HEK293 (cell line): Measurements from ENCODE around the gene PIK3C2G.

ENCODE experiments used
- CTCF ChIA-PET: fragments of 350-600 bp; formaldehyde crosslinking; extraction: SDS; loops from one replicate; lab custom pipeline; 2021; ENCODE audit warnings: antibody characterized with exemption; lab: Yijun Ruan, JAX
- POLR2A ChIA-PET: fragments of 300-600 bp; formaldehyde crosslinking; extraction: SDS; loops from one replicate; lab custom pipeline; 2020; ENCODE audit warnings: antibody characterized with exemption, inconsistent platforms; lab: Yijun Ruan, JAX
- H3K27ac ChIP-seq: fragments of 200-500 bp; sonication (Bioruptor generic); 2 replicates; pipeline ENCODE4 v1.5.1; 2014; ENCODE audit warnings: low read depth, low read length, control low read depth, inconsistent platforms; ENCODE audit errors: extremely low read depth
- H3K36me3 ChIP-seq, 2 experiments: fragments of 200-500 bp in 1 of 2; sonication (Bioruptor generic) in 1 of 2; 1 replicate in 1 of 2; 2 replicates in 1 of 2; pipeline ENCODE4 v1.5.1; 2014 to 2017; ENCODE audit warnings: inconsistent platforms in 2 of 2, low read length in 2 of 2; ENCODE audit not compliant: control insufficient read depth in 2 of 2, insufficient read depth in 1 of 2
- H3K4me1 ChIP-seq: fragments of 200-500 bp; sonication (Bioruptor generic); 2 replicates; pipeline ENCODE4 v1.5.1; 2014; ENCODE audit warnings: mild to moderate bottlenecking, low read length, inconsistent platforms; ENCODE audit not compliant: control insufficient read depth, insufficient read depth
- H3K4me3 ChIP-seq: 2 replicates; pipeline ENCODE4 v1.5.1; 2011; ENCODE audit warnings: low read depth, mild to moderate bottlenecking, control low read depth, low read length, moderate library complexity
- H3K9me3 ChIP-seq: fragments of 200-500 bp; sonication (Bioruptor generic); 2 replicates; pipeline ENCODE4 v1.5.1; 2014; ENCODE audit warnings: low read depth, low read length, inconsistent platforms; ENCODE audit not compliant: control insufficient read depth, insufficient read depth
- FEZF1 ChIP-seq: fragments of 450-650 bp; formaldehyde crosslinking; IDR thresholded peaks from 2 replicates; pipeline ENCODE4 v1.5.1; 2016; ENCODE audit warnings: missing biosample characterization, missing genetic modification characterization
- GLI2 ChIP-seq: fragments of 450-650 bp; formaldehyde crosslinking; IDR thresholded peaks from 2 replicates; pipeline ENCODE4; 2017; ENCODE audit warnings: missing biosample characterization, missing genetic modification characterization, low read depth, borderline replicate concordance
- GLIS1 ChIP-seq: fragments of 450-650 bp; formaldehyde crosslinking; IDR thresholded peaks from 2 replicates; pipeline ENCODE4 v1.5.1; 2016; ENCODE audit warnings: missing biosample characterization, missing genetic modification characterization
- KLF10 ChIP-seq: fragments of 450-650 bp; IDR thresholded peaks from 2 replicates; pipeline ENCODE4 v1.5.1; 2018; ENCODE audit warnings: missing biosample characterization, mild to moderate bottlenecking, missing genetic modification characterization
- MYNN ChIP-seq: fragments of 450-650 bp; formaldehyde crosslinking; IDR thresholded peaks from 2 replicates; pipeline ENCODE4 v1.5.1; 2016; ENCODE audit warnings: missing biosample characterization, missing genetic modification characterization, borderline replicate concordance
- PATZ1 ChIP-seq: fragments of 450-650 bp; formaldehyde crosslinking; IDR thresholded peaks from 2 replicates; pipeline ENCODE4 v1.5.1; 2016; ENCODE audit warnings: missing biosample characterization, missing genetic modification characterization
- PBX3 ChIP-seq: sonication (generic); formaldehyde crosslinking; IDR thresholded peaks from 2 replicates; pipeline ENCODE4 v1.8.1; 2022; ENCODE audit warnings: mild to moderate bottlenecking, moderate library complexity, missing genetic modification reagents
- SP7 ChIP-seq: fragments of 450-650 bp; formaldehyde crosslinking; IDR thresholded peaks from 2 replicates; pipeline ENCODE4 v1.5.1; 2016; ENCODE audit warnings: missing biosample characterization, missing genetic modification characterization
- WT1 ChIP-seq: fragments of 450-650 bp; formaldehyde crosslinking; IDR thresholded peaks from 2 replicates; pipeline ENCODE4 v1.5.1; 2016; ENCODE audit warnings: missing biosample characterization, missing genetic modification characterization
- ZBTB10 ChIP-seq: fragments of 450-650 bp; formaldehyde crosslinking; IDR thresholded peaks from 2 replicates; pipeline ENCODE4 v1.5.1; 2016; ENCODE audit warnings: missing biosample characterization, missing genetic modification characterization
- ZFP69B ChIP-seq: fragments of 450-650 bp; formaldehyde crosslinking; IDR thresholded peaks from 2 replicates; pipeline ENCODE4 v1.5.1; 2016; ENCODE audit warnings: missing biosample characterization, missing genetic modification characterization
- ZNF184 ChIP-seq: fragments of 450-650 bp; IDR thresholded peaks from 2 replicates; pipeline ENCODE4 v1.5.1; 2018; ENCODE audit warnings: missing biosample characterization, mild to moderate bottlenecking, missing genetic modification characterization
- ZNF24 ChIP-seq: fragments of 450-650 bp; formaldehyde crosslinking; IDR thresholded peaks from 2 replicates; pipeline ENCODE4 v1.5.1; 2016; ENCODE audit warnings: missing biosample characterization, missing genetic modification characterization
- ZNF266 ChIP-seq: fragments of 450-650 bp; formaldehyde crosslinking; IDR thresholded peaks from 2 replicates; pipeline ENCODE4 v1.5.1; 2016; ENCODE audit warnings: missing biosample characterization, missing genetic modification characterization, low read depth
- ZNF280D ChIP-seq: fragments of 450-650 bp; formaldehyde crosslinking; IDR thresholded peaks from 2 replicates; pipeline ENCODE4 v1.5.1; 2016; ENCODE audit warnings: missing biosample characterization, missing genetic modification characterization
- ZNF302 ChIP-seq: fragments of 450-650 bp; formaldehyde crosslinking; IDR thresholded peaks from 2 replicates; pipeline ENCODE4 v1.5.1; 2016; ENCODE audit warnings: missing biosample characterization, missing genetic modification characterization, low read depth
- ZNF394 ChIP-seq: fragments of 450-650 bp; formaldehyde crosslinking; IDR thresholded peaks from 2 replicates; pipeline ENCODE4 v1.5.1; 2016; ENCODE audit warnings: missing biosample characterization, missing genetic modification characterization, mild to moderate bottlenecking, moderate library complexity, borderline replicate concordance
- ZNF473 ChIP-seq: fragments of 450-650 bp; formaldehyde crosslinking; IDR thresholded peaks from 2 replicates; pipeline ENCODE4 v1.5.1; 2017; ENCODE audit warnings: missing biosample characterization, missing genetic modification characterization
- ZNF571 ChIP-seq: fragments of 450-650 bp; formaldehyde crosslinking; IDR thresholded peaks from 2 replicates; pipeline ENCODE4 v1.5.0; 2017; ENCODE audit warnings: missing biosample characterization, missing genetic modification characterization
- ZNF585B ChIP-seq: fragments of 450-650 bp; formaldehyde crosslinking; IDR thresholded peaks from 2 replicates; pipeline ENCODE4 v1.5.1; 2016; ENCODE audit warnings: missing biosample characterization, missing genetic modification characterization
- ZNF600 ChIP-seq: fragments of 450-650 bp; formaldehyde crosslinking; IDR thresholded peaks from 2 replicates; pipeline ENCODE4 v1.5.1; 2016; ENCODE audit warnings: missing biosample characterization, missing genetic modification characterization

PIK3C2G gene

GRCh38 chr12:18415227-18415626 lies 153.9 kb downstream of the PIK3C2G start:
- no peaks in the 10 kb centered on the region for H3K9me3 ChIP-seq
- H3K4me3 ChIP-seq: no peak overlapping the region
- no peaks in the 10 kb centered on the region for H3K4me1 ChIP-seq
- no peak overlapping the region for H3K27ac ChIP-seq
- no peak for TF ChIP-seq ZNF302 (tag by site-specific recombination)
- no peak for TF ChIP-seq ZNF266 (tag by site-specific recombination)
- CTCF ChIA-PET: no interaction called here
- POLR2A ChIA-PET: no interaction called here
- no peaks in the 10 kb centered on the region for H3K36me3 ChIP-seq

- Histone ChIP-seq H3K36me3 (no peaks in the 10 kb centered on the region), H3K4me3 (no peak overlapping the region), H3K4me1 (no peaks in the 10 kb centered on the region), H3K9me3 (no peaks in the 10 kb centered on the region), H3K27ac (no peak overlapping the region)
- TF ChIP-seq PATZ1: no peak
- no peak for TF ChIP-seq ZNF571 (tag by site-specific recombination)
- TF ChIP-seq ZNF184 (tag by site-specific recombination): no peak
- no peak for TF ChIP-seq ZNF280D (tag by site-specific recombination)
- POLR2A ChIA-PET: no interaction called here
- CTCF ChIA-PET: interaction anchor here (0.9 kb wide), 1 partner anchor 14 kb away, joined by 5 read pairs; no protein-coding TSS in a partner anchor
Observed at GRCh38 chr12:18416412-18416811, 155.1 kb downstream of the PIK3C2G start.

- CTCF ChIA-PET: no interaction called here
- TF ChIP-seq GLI2 (tag by site-specific recombination) (no peak), MYNN (tag by site-specific recombination) (no peak), ZNF24 (no peak), KLF10 (tag by site-specific recombination) (no peak), WT1 (no peak), ZNF585B (peak; percentile 61)
- Histone ChIP-seq H3K4me3 (no peak overlapping the region), H3K9me3 (no peaks in the 10 kb centered on the region), H3K27ac (no peak overlapping the region), H3K4me1 (no peaks in the 10 kb centered on the region), H3K36me3 (no peaks in the 10 kb centered on the region)
- POLR2A ChIA-PET: no interaction called here
Observed at GRCh38 chr12:18419311-18419710, 158.0 kb downstream of the PIK3C2G start.

GRCh38 chr12:18421867-18422266 lies 160.5 kb downstream of the PIK3C2G start:
- Histone ChIP-seq H3K4me1 (no peaks in the 10 kb centered on the region), H3K36me3 (no peaks in the 10 kb centered on the region), H3K9me3 (no peaks in the 10 kb centered on the region), H3K4me3 (no peak overlapping the region), H3K27ac (no peak overlapping the region)
- POLR2A ChIA-PET: no interaction called here
- CTCF ChIA-PET: no interaction called here
- TF ChIP-seq ZNF600 (tag by site-specific recombination) (no peak), PBX3 (CRISPR knock-in tag) (no peak), FEZF1 (tag by site-specific recombination) (no peak), ZBTB10 (tag by site-specific recombination) (no peak), GLIS1 (tag by site-specific recombination) (no peak), ZNF394 (tag by site-specific recombination) (no peak), SP7 (tag by site-specific recombination) (no peak), ZFP69B (tag by site-specific recombination) (no peak), ZNF473 (no peak)
